GM21723 (cell line): ENCODE measurements around the gene CACNB4.
"Not testable (repeated sequence)": the region's sequence is repeated elsewhere in the genome, so short reads cannot be mapped to it uniquely, and the experiment has no call there.

Experiments
- ATAC-seq: cut with Tn5 transposase; IDR thresholded peaks from one replicate; pipeline ENCODE4 v1.9.1; 2021; ENCODE audit warnings: mild to moderate bottlenecking, moderate library complexity; ENCODE audit not compliant: unreplicated experiment

Gene CACNB4

DNA sequence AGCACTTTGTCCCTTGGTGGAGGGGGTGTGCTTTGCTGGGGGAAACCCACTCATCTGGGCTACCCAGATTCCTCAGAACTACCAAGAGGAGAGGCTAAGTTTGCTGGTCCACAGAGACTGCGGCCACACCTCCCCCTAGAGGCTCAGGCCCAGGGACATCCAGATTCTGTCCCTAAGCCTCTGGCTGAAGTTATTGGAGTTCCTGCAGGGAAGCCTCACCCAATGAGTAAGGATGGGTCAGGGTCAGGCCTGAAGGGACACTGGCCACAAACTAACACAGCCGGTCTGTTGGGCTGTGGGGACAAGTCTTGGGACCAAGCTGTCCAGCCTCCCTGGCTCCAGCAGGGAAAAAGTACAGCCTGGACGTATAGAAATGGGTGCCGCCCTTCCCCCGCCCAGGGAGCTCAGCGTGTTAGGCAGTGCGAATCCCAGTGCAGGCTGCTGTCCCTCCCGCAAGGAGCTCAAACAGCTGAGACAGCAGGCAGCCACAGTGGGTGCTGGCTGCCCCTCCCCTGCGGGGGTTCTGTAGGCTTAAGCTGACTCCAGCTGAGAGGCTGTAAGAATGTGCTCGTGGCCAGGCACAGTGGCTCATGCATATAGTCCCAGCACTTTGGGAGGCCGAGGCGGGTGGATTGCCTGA lies 183.7 kb downstream of the CACNB4 start:
- ATAC-seq, result no peak

GRCh38 chr2:151908204-151908882 lies 190.5 kb downstream of the CACNB4 start:
- ATAC-seq, result no peak

GRCh38 chr2:151907286-151908203 lies 191.3 kb downstream of the CACNB4 start:
- no peak for ATAC-seq

- peak; percentile 5 for ATAC-seq
Observed at GRCh38 chr2:151906633-151906998, 192.2 kb downstream of the CACNB4 start.

DNA sequence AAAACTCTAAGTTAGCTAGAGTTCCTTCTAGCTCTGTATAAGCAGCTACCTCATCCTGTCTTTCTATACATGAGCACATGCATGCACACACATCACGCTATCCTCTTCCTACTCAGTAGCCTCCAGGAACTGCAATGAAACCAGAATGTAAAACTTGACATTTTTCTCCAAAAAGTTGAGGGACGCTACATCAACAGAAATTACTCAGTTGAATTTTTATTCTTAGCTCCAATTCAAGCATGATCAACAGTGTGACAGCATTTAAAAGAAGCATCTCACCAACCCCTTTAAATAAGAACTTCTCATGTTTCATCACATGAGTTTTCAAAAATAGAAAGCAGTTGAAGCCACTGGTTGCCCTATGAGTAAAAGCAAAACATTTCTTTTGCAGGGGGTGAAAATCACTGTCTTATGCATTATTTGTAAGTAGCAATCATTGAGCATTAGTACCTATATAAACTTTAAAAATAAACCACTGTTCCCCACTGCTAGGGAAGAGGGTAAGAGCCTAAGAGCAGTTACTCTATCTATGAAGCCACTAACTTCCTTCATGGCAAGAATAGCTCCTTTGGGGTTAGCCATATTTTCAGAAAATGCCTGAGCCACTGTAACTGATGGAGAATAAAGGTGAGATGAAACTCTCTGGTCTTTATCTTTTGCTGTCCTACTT lies 192.7 kb downstream of the CACNB4 start:
- peak; percentile 85 for ATAC-seq

GRCh38 chr2:151904807-151905206 lies 194.0 kb downstream of the CACNB4 start:
- no peak for ATAC-seq

DNA sequence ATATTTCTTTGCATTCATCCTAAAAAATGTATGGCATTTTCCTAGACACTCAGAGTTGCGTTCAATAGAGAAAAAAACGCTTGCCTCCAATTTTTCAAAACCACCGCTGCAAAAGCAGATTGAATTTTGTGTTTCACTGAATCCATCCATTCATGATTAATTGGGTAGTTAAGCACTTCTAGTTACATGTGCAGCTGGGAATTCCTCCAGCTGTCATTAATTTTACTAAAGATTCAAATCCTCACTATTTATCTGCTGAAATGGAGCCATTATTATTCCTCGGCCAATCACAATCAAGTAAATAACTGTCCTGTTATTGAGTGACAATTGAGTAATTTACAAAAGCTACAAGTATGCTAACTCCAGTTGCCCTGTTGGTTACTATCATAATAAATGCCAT lies 194.8 kb downstream of the CACNB4 start:
- no peak for ATAC-seq

- no peak for ATAC-seq
Observed at GRCh38 chr2:151902829-151903228, 196.0 kb downstream of the CACNB4 start.

DNA sequence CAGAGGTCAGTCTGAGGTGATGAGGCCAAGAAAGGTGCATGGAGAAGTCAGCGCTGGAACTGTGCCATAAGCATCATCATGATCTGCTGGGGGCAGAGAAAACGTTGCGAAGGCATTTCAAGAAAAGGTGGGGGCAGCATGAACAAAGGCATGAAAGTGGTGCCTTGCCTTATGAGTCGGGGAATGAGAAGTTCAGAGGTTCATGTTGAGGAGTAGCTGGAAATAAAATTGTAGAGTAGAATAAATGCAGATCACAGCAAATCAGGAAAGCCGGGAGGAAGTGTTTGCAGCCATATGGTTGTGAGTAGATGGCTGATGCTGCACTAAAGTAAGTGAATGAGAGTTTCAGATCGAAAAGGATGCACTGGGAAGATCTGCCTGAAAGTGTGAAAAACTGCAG lies 198.5 kb downstream of the CACNB4 start:
- no peak for ATAC-seq

DNA sequence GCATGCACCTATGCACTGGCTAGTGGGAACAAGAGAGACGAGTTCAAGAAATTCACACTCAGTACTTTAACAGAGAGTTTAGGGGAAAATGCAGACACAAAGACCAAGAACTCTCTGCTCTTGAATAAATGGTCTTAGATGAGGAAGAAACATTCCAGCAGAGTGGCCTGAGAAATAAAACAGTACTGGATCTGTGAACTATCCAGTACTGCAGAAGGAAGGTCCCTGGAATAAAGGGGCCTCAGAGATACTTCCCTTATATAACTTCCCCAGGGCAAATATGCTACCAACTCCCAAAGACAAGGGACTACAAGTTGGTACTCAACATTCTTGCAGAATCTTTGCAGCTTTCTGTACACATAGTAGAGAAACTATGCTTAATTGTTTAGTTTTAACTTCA lies 199.7 kb downstream of the CACNB4 start:
- no peak for ATAC-seq

- no peak for ATAC-seq
Observed at GRCh38 chr2:151891566-151892194, 207.2 kb downstream of the CACNB4 start.

- ATAC-seq, result no peak
Observed at GRCh38 chr2:151887164-151887563, 211.7 kb downstream of the CACNB4 start.

GRCh38 chr2:151886241-151886640 lies 212.6 kb downstream of the CACNB4 start:
- no peak for ATAC-seq

GRCh38 chr2:151882786-151883445 lies 215.9 kb downstream of the CACNB4 start:
- ATAC-seq, result no peak

DNA sequence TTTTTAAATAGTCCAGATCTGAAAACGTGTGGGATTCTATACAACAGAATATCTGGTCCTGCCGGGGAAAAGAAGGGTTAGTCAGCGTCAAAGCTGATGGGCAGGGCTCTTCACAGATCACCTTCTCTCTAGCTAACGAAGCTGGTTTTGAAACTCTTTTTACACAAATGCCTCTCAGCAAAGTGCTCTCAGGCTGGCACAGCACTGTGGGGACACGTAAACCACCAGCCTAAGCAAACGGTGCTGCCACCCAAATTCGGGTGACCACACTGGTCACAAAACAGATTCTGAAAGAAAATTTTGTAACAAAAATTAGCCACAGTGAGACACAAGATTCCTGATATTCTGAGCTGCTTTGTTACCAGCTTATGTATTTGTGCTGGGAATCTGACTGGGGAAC lies 217.5 kb downstream of the CACNB4 start:
- no peak for ATAC-seq

DNA sequence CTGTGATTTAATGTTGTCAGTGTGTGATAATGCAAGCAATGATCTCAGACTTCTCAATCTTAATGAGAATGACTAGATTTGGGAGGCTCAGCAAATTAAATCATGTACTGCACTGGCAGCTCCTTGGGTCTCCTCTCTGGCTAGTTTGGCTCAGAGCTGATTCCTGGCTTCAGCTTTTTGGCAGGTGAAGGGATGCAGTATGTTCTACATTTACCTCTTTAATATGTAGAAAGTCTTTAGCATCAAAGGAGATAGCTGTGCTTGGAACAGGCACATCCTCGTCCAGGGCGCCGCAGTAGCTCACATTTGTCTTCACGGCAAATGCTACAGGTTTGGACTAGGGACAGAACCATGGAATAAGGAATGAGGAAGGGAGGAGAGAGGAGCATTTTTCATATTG lies 218.3 kb downstream of the CACNB4 start:
- no peak for ATAC-seq

DNA sequence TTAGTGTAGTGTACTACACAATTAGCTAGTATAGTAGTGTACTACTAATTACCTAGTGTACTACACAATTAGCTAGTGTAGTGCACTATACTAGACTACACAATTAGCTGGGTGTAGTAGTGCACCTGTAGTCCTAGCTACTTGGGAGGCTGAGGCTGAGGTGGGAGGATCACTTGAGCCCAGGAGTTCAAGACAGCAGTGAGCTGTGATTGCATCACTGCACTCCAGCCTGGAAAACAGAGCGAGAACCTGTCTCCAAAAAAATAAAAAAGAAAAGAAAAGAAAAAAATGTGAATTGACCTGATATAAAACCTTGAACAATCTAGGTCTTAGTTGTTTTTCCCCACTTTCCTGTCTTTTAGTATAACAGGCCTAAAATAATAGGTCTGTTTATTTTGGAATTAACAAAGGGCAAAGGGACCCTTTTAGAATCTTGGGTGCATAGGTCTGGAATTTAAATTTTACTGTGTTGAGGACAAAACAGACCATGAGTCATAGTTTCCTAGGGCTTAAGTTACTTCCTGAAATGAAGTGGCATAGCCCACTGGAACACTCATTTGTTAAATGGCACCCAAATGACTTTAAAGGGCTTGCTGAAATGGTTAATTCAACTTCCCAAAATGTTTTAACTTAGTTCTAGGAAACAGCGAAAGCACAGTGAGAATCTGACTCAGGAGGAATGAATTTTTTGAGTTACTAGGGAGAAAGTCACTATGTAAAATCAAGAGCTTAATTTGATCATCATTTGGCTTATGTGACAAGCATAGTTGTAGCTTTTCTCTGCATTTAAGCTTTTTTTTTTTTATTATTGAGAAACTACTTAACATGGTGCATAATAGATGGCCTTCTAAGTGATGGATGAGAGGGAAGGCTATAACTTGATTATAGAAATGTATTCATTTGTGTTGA lies 219.9 kb downstream of the CACNB4 start:
- no peak for ATAC-seq

GRCh38 chr2:151878204-151878603 lies 220.6 kb downstream of the CACNB4 start:
- no peak for ATAC-seq

DNA sequence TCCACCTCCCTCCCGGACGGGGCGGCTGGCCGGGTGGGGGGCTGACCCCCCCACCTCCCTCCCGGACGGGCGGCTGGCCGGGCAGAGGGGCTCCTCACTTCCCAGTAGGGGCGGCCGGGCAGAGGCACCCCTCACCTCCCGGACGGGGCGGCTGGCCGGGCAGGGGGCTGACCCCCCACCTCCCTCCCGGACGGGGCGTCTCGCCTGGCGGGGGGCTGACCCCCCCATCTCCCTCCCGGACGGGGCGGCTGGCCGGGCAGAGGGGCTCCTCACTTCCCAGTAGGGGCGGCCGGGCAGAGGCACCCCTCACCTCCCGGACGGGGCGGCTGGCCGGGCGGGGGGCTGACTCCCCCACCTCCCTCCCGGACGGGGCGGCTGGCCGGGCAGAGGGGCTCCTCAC lies 223.2 kb downstream of the CACNB4 start:
- ATAC-seq, result not testable (repeated sequence)
